HG03045 (cell line): ENCODE data around the gene EZH1.

Experiments
- ATAC-seq: cut with Tn5 transposase; IDR thresholded peaks from one replicate; pipeline ENCODE4 v1.9.1; 2021; ENCODE audit warnings: mild to moderate bottlenecking, moderate library complexity; ENCODE audit not compliant: unreplicated experiment

Gene EZH1

GRCh38 chr17:42684929-42685556 is 59.8 kb downstream of the EZH1 start:
- no peak for ATAC-seq

- no peak for ATAC-seq
These were observed 61.3 kb downstream of the EZH1 start for GRCh38 chr17:42683407-42684034.

- ATAC-seq = no peak
These were observed 62.0 kb downstream of the EZH1 start for GRCh38 chr17:42682722-42683403.

GRCh38 chr17:42681976-42682721 is 62.7 kb downstream of the EZH1 start, which contains the start of gene CNTNAP1:
CNTNAP1 (plus strand) TSS chr17:42682531; CDS start chr17:42682830, 299 bp downstream.
- no peak for ATAC-seq

- ATAC-seq = no peak
These were observed 64.5 kb downstream of the EZH1 start for GRCh38 chr17:42680331-42680808.

GRCh38 chr17:42679492-42680330 is 65.1 kb downstream of the EZH1 start:
- ATAC-seq = no peak

- no peak for ATAC-seq
These were observed 65.8 kb downstream of the EZH1 start for GRCh38 chr17:42678951-42679491.

GRCh38 chr17:42677921-42678781 is 66.7 kb downstream of the EZH1 start:
- ATAC-seq = no peak

- peak; percentile 61 for ATAC-seq
These were observed 67.6 kb downstream of the EZH1 start for GRCh38 chr17:42677012-42677857.

GRCh38 chr17:42676424-42677011 is 68.3 kb downstream of the EZH1 start, which contains the start of gene PLEKHH3:
PLEKHH3 (minus strand) TSS chr17:42676994; CDS start chr17:42676563, 431 bp downstream.
- no peak for ATAC-seq

- no peak for ATAC-seq
These were observed 68.8 kb downstream of the EZH1 start for GRCh38 chr17:42675965-42676423.

GRCh38 chr17:42675348-42675964 is 69.4 kb downstream of the EZH1 start:
- ATAC-seq = no peak

GRCh38 chr17:42674755-42675347 is 70.0 kb downstream of the EZH1 start:
- no peak for ATAC-seq

- no peak for ATAC-seq
These were observed 70.7 kb downstream of the EZH1 start for GRCh38 chr17:42673885-42674754.

GRCh38 chr17:42673266-42673884 is 71.5 kb downstream of the EZH1 start:
- ATAC-seq = no peak
